ENCODE measurements around the gene SUSD5. TPM values are rescaled to one million over a fixed set of nuclear protein-coding genes. Genes with fewer than 3 reads are reported as not detected.

SUSD5 gene
- total and polyA plus RNA-seq, 2 of the 13 experiments (the other 11 are each of a cell fraction or from before 2014, with no cell fraction given): not detected

DNA sequence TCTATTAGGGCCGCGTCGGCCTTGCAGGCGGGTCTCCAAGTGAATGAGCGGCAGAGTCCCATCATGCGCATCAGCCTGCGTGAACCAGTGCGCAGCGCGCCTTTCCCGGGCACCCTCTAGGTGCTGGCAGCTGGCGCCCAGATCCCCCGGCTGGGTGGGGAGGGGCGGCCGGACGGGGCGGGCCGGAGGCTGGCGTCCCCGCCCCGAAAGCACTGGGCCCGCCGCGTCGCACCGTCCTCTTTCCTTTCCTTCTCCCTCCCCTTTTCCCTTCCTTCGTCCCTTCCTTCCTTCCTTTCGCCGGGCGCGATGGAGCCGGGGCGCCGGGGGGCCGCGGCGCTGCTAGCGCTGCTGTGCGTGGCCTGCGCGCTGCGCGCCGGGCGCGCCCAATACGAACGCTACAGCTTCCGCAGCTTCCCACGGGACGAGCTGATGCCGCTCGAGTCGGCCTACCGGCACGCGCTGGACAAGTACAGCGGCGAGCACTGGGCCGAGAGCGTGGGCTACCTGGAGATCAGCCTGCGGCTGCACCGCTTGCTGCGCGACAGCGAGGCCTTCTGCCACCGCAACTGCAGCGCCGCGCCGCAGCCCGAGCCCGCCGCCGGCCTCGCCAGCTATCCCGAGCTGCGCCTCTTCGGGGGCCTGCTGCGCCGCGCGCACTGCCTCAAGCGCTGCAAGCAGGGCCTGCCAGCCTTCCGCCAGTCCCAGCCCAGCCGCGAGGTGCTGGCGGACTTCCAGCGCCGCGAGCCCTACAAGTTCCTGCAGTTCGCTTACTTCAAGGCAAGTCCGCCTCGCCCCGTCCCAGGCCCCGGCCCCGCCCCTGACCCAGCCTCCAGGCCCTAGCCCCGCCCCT lies 104.6 kb downstream of the SUSD5 start, which contains the start of gene CRTAP (continued):
- TF ChIP-seq PITX1 (CRISPR knock-in tag; IDR thresholded peaks at IDR 0.05) (0 out of 2 replicates have a peak, but pooled peaks have one; percentile 34), ZFP82 (CRISPR knock-in tag; IDR thresholded peaks at IDR 0.05; ENCODE audit: borderline replicate concordance) (peak; percentile 71; the same call in 1 of the 2 replicates), HNRNPH1 (optimal IDR thresholded peaks at IDR 0.05; ENCODE audit: low read depth, low read length) (no peak), MAZ (IDR thresholded peaks at IDR 0.05; ENCODE audit: borderline replicate concordance, low read depth, low read length) (no peak), MAZ (CRISPR knock-in tag; IDR thresholded peaks at IDR 0.05; ENCODE audit: low read depth) (peak; percentile 95), DNMT1 (CRISPR knock-in tag; IDR thresholded peaks at IDR 0.05) (peak; percentile 76), ZNF878 (CRISPR knock-in tag; IDR thresholded peaks at IDR 0.05) (0 out of 2 replicates have a peak, but pooled peaks have one; percentile 19), JUN (CRISPR knock-in tag; IDR thresholded peaks at IDR 0.05) (0 out of 2 replicates have a peak, but pooled peaks have one; percentile 58), RFX3 (CRISPR knock-in tag; IDR thresholded peaks at IDR 0.05) (no peak)
- TF ChIP-seq, protein P1, sequence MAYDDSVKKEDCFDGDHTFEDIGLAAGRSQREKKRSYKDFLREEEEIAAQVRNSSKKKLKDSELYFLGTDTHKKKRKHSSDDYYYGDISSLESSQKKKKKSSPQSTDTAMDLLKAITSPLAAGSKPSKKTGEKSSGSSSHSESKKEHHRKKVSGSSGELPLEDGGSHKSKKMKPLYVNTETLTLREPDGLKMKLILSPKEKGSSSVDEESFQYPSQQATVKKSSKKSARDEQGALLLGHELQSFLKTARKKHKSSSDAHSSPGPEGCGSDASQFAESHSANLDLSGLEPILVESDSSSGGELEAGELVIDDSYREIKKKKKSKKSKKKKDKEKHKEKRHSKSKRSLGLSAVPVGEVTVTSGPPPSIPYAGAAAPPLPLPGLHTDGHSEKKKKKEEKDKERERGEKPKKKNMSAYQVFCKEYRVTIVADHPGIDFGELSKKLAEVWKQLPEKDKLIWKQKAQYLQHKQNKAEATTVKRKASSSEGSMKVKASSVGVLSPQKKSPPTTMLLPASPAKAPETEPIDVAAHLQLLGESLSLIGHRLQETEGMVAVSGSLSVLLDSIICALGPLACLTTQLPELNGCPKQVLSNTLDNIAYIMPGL (CRISPR knock-in tag; IDR thresholded peaks at IDR 0.05; ENCODE audit: borderline replicate concordance in 1 of 2, low read depth in 1 of 2): peak; percentile 22 to 68; a peak in 2 of 4 replicates
- TF ChIP-seq, protein P2, sequence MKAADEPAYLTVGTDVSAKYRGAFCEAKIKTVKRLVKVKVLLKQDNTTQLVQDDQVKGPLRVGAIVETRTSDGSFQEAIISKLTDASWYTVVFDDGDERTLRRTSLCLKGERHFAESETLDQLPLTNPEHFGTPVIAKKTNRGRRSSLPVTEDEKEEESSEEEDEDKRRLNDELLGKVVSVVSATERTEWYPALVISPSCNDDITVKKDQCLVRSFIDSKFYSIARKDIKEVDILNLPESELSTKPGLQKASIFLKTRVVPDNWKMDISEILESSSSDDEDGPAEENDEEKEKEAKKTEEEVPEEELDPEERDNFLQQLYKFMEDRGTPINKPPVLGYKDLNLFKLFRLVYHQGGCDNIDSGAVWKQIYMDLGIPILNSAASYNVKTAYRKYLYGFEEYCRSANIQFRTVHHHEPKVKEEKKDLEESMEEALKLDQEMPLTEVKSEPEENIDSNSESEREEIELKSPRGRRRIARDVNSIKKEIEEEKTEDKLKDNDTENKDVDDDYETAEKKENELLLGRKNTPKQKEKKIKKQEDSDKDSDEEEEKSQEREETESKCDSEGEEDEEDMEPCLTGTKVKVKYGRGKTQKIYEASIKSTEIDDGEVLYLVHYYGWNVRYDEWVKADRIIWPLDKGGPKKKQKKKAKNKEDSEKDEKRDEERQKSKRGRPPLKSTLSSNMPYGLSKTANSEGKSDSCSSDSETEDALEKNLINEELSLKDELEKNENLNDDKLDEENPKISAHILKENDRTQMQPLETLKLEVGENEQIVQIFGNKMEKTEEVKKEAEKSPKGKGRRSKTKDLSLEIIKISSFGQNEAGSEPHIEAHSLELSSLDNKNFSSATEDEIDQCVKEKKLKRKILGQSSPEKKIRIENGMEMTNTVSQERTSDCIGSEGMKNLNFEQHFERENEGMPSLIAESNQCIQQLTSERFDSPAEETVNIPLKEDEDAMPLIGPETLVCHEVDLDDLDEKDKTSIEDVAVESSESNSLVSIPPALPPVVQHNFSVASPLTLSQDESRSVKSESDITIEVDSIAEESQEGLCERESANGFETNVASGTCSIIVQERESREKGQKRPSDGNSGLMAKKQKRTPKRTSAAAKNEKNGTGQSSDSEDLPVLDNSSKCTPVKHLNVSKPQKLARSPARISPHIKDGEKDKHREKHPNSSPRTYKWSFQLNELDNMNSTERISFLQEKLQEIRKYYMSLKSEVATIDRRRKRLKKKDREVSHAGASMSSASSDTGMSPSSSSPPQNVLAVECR (CRISPR knock-in tag; IDR thresholded peaks at IDR 0.05; ENCODE audit: borderline replicate concordance): peak; percentile 90
- TF ChIP-seq, protein P3, sequence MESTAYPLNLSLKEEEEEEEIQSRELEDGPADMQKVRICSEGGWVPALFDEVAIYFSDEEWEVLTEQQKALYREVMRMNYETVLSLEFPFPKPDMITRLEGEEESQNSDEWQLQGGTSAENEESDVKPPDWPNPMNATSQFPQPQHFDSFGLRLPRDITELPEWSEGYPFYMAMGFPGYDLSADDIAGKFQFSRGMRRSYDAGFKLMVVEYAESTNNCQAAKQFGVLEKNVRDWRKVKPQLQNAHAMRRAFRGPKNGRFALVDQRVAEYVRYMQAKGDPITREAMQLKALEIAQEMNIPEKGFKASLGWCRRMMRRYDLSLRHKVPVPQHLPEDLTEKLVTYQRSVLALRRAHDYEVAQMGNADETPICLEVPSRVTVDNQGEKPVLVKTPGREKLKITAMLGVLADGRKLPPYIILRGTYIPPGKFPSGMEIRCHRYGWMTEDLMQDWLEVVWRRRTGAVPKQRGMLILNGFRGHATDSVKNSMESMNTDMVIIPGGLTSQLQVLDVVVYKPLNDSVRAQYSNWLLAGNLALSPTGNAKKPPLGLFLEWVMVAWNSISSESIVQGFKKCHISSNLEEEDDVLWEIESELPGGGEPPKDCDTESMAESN (CRISPR knock-in tag; conservative IDR thresholded peaks at IDR 0.05): peak; percentile 95
- TF ChIP-seq, protein P4, sequence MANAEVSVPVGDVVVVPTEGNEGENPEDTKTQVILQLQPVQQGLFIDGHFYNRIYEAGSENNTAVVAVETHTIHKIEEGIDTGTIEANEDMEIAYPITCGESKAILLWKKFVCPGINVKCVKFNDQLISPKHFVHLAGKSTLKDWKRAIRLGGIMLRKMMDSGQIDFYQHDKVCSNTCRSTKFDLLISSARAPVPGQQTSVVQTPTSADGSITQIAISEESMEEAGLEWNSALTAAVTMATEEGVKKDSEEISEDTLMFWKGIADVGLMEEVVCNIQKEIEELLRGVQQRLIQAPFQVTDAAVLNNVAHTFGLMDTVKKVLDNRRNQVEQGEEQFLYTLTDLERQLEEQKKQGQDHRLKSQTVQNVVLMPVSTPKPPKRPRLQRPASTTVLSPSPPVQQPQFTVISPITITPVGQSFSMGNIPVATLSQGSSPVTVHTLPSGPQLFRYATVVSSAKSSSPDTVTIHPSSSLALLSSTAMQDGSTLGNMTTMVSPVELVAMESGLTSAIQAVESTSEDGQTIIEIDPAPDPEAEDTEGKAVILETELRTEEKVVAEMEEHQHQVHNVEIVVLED (CRISPR knock-in tag; IDR thresholded peaks at IDR 0.05; ENCODE audit: borderline replicate concordance): peak; percentile 64; the same call in 1 of the 2 replicates
- TF ChIP-seq, protein P5, sequence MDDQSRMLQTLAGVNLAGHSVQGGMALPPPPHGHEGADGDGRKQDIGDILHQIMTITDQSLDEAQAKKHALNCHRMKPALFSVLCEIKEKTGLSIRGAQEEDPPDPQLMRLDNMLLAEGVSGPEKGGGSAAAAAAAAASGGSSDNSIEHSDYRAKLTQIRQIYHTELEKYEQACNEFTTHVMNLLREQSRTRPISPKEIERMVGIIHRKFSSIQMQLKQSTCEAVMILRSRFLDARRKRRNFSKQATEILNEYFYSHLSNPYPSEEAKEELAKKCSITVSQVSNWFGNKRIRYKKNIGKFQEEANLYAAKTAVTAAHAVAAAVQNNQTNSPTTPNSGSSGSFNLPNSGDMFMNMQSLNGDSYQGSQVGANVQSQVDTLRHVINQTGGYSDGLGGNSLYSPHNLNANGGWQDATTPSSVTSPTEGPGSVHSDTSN (CRISPR knock-in tag; IDR thresholded peaks at IDR 0.05; ENCODE audit: borderline replicate concordance): 0 out of 2 replicates have a peak, but pooled peaks have one; percentile 60
